GM21367 (cell line): ENCODE measurements around the gene CENPB.

Experiments
- ATAC-seq: cut with Tn5 transposase; IDR thresholded peaks from one replicate; pipeline ENCODE4 v1.9.1; 2021; ENCODE audit not compliant: unreplicated experiment

The CENPB gene

GRCh38 chr20:3751305-3751674 is 35.2 kb downstream of the CENPB start:
- no peak for ATAC-seq

- ATAC-seq: no peak
These were observed 36.6 kb downstream of the CENPB start for GRCh38 chr20:3749689-3750531.

GRCh38 chr20:3749087-3749688 is 37.4 kb downstream of the CENPB start:
- no peak for ATAC-seq

GRCh38 chr20:3748073-3748472 is 38.5 kb downstream of the CENPB start:
- no peak for ATAC-seq

GRCh38 chr20:3747471-3747870 is 39.1 kb downstream of the CENPB start:
- no peak for ATAC-seq

- no peak for ATAC-seq
These were observed 40.8 kb downstream of the CENPB start for GRCh38 chr20:3745686-3746173.

- ATAC-seq: no peak
These were observed 41.5 kb downstream of the CENPB start for GRCh38 chr20:3744806-3745685.

- no peak for ATAC-seq
These were observed 42.5 kb downstream of the CENPB start for GRCh38 chr20:3744037-3744436.

GRCh38 chr20:3743251-3743650 is 43.3 kb downstream of the CENPB start:
- no peak for ATAC-seq

GRCh38 chr20:3741836-3742458 is 44.6 kb downstream of the CENPB start:
- no peak for ATAC-seq

GRCh38 chr20:3740615-3741301 is 45.8 kb downstream of the CENPB start:
- ATAC-seq: no peak

- no peak for ATAC-seq
These were observed 46.6 kb downstream of the CENPB start for GRCh38 chr20:3739926-3740451.

GRCh38 chr20:3739054-3739925 is 47.2 kb downstream of the CENPB start:
- ATAC-seq: no peak

- ATAC-seq: no peak
These were observed 48.2 kb downstream of the CENPB start for GRCh38 chr20:3738111-3739053.

- no peak for ATAC-seq
These were observed 50.8 kb downstream of the CENPB start for GRCh38 chr20:3735768-3736167.

GRCh38 chr20:3734111-3734843 is 52.3 kb downstream of the CENPB start:
- ATAC-seq: no peak
